Heart left ventricle (tissue), 16 donors: ENCODE data around the gene PPM1F. TPM values are rescaled to one million over a fixed set of nuclear protein-coding genes. Genes with fewer than 3 reads are reported as not detected.

Experiments
- ATAC-seq, 4 donors: fragments of 200-7000 bp; cut with Tn5 transposase; one replicate each; pipeline ENCODE4 v1.9.1; 2020 to 2022; ENCODE audit warnings: moderate library complexity in 4 of 4, mild to moderate bottlenecking in 3 of 4, moderate number of reproducible peaks in 1 of 4
- DNase-seq, 5 donors: peaks; one replicate each; pipeline ENCODE4 v3.0.0-alpha.2; 2020
- H3K27ac ChIP-seq, 12 donors: fragments of 200-600 bp; sonication (generic) in 4 of 12; one replicate each; pipeline versions ENCODE4 v1.5.0 to v1.8.0; 2016 to 2022; ENCODE audit warnings: mild to moderate bottlenecking in 2 of 12
- H3K27me3 ChIP-seq, 9 donors: fragments of 200-600 bp; sonication (generic) in 2 of 9; one replicate each; pipeline versions ENCODE4 v1.5.1 to v1.8.0; 2016 to 2022; ENCODE audit warnings: mild to moderate bottlenecking in 3 of 9
- H3K36me3 ChIP-seq, 9 donors: fragments of 200-600 bp; sonication (generic) in 2 of 9; one replicate each; pipeline versions ENCODE4 v1.5.0 to v1.8.0; 2018 to 2022; ENCODE audit warnings: mild to moderate bottlenecking in 2 of 9
- H3K4me1 ChIP-seq, 12 donors: fragments of 200-600 bp; sonication (generic) in 4 of 12; one replicate each; pipeline versions ENCODE4 v1.5.0 to v1.8.0; 2016 to 2022; ENCODE audit warnings: mild to moderate bottlenecking in 3 of 12
- H3K4me3 ChIP-seq, 12 donors: fragments of 200-600 bp; sonication (generic) in 4 of 12; one replicate each; pipeline versions ENCODE4 v1.5.0 to v1.8.0; 2017 to 2022; ENCODE audit warnings: mild to moderate bottlenecking in 9 of 12, moderate library complexity in 4 of 12
- H3K9me3 ChIP-seq, 12 donors: fragments of 200-600 bp; sonication (generic) in 4 of 12; one replicate each; pipeline versions ENCODE4 v1.5.0 to v1.8.0; 2016 to 2022; ENCODE audit warnings: mild to moderate bottlenecking in 1 of 12
- CTCF ChIP-seq, 12 donors: fragments of 200-600 bp; sonication (generic) in 4 of 12; IDR thresholded peaks; one replicate each; pipeline versions ENCODE4 v1.5.0 to v1.8.0; 2018 to 2022; ENCODE audit warnings: antibody characterized with exemption in 12 of 12, mild to moderate bottlenecking in 5 of 12
- POLR2A ChIP-seq, 2 donors: fragments of 450-650 bp; IDR thresholded peaks; one replicate each; pipeline ENCODE4 v1.6.1; 2017; ENCODE audit warnings: antibody characterized with exemption in 2 of 2, mild to moderate bottlenecking in 2 of 2, moderate library complexity in 2 of 2
- WGBS, 4 donors: extraction: QIAGEN DNeasy Blood & Tissue Kit in 2 of 4; methylation state at CpG; one replicate each; pipeline versions ENCODE4 v1.1.5 to v1.1.7; 2013 to 2018; 5-methylcytosine and 5-hydroxymethylcytosine counted together
- intact Hi-C, 10 donors: fragments of 100-400 bp; cut with DNase I; formaldehyde crosslinking; loops; one replicate each; pipeline versions ENCODE4 v1.11.1 to v1.14.2; 2022
- polyA plus RNA-seq, 2 donors: library from polyadenylated mRNA; stranded (reverse); fragments of 200-250 nt; gene quantifications; one replicate each; pipeline ENCODE4 v1.2.3, GENCODE V29; 2013
- total RNA-seq, 9 donors: library from RNA; depleted of rRNA in 2 of 9; stranded (reverse); fragments of >200 nt in 2 of 9; fragmentation: NEBNext Ultra II Directional in 3 of 9; extraction: Animal tissue kit (Norgen Biotek cat#: 25700) in 3 of 9; gene quantifications; one replicate each; pipeline versions ENCODE4 v1.1.0 to v1.2.4, GENCODE V29; 2016 to 2023
- donor health status: ischemic (EF 13 %, LVEDD 7.1; RV severe dilation, severe dysfunction).
- donor health status: healthy with polysubstance abuse.
- donor health status: DM: no; HTN: yes; CAD: no.
- donor health status: DM: no; HTN: no; CAD: no.
- donor health status: ischemic (EF 25% LVEDD 6.9; RV normal size, moderate dysfunction).
- donor health status: ischemic (EF 25% LVEDD 5.7; RV mildly dilated, moderate dysfunction).
- donor health status: healthy.
- donor health status: DM: yes; HTN: yes; CAD: no.
- donor health status: ischemic (EF 35%, LVEDD 5.7; RV mildly dilated, moderate dysfunction).
- donor health status: nonischemic (EF 11% LVEDD 7.7; RV severe dilation, severe dysfunction).
- donor health status: DM: yes; HTN: yes; CAD: no.
- donor health status: PGD.
- donor health status: ischemic (EF 29% LVEDD 5.4; RV normal size, mild dysfunction).
- donor health status: nonischemic (EF 23%, LVEDD 6.1; RV moderate dilation, normal function).

PPM1F gene
- total and polyA plus RNA-seq, 11 donors, result 12.1 to 51.1 (median 20.2) TPM

GRCh38 chr22:21964918-21965484 lies 12.4 kb upstream of the PPM1F start:
- Histone ChIP-seq H3K9me3 (no peaks in the 10 kb centered on the region), H3K27ac (no peak overlapping the region), H3K4me1 (peaks cover 0 to 3% (median 0%) of the 10 kb centered on the region in 12 donors), H3K36me3 (peaks cover 0 to 100% (median 95%) of the 10 kb centered on the region in 9 donors), H3K27me3 (no peaks in the 10 kb centered on the region), H3K4me3 (no peak overlapping the region)
- intact Hi-C loops, result loop anchor here in 1 of 10 donors (5.0 kb wide), 1 partner anchor 38 kb away; no protein-coding TSS in a partner anchor
- 93 to 97% (median 96%) methylated on average over 4 to 6 of the region's 6 CpGs for WGBS, 4 donors
- DNase-seq, result no peak
- ATAC-seq, result no peak
- TF ChIP-seq POLR2A (IDR thresholded peaks at IDR 0.05) (no peak), CTCF (IDR thresholded peaks at IDR 0.05) (no peak)

DNA sequence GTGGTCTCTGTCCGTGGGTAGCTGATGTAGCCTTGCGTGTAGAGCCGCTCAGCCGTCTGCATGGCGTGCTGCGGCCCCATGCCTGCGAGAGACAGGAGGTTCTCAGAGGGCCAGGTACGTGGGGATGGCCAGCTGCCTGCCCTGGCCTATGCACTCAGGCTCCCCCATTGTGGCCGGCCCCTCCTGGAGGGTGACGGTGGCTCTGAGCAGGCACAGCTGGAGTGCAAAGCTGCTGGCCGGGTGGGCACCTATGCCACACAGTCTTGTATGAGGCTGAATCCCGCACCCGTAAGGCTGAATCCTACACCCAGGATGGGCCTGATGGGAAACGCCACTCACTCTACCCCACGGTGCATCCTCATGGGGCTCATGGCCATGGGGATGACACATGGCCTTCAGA lies 11.6 kb upstream of the PPM1F start:
- intact Hi-C loops, result no loop called here
- no peak for TF ChIP-seq POLR2A (IDR thresholded peaks at IDR 0.05)
- no peak for TF ChIP-seq CTCF (IDR thresholded peaks at IDR 0.05)
- Histone ChIP-seq H3K27me3 (no peaks in the 10 kb centered on the region), H3K9me3 (no peaks in the 10 kb centered on the region), H3K4me3 (no peak overlapping the region), H3K27ac (no peak overlapping the region), H3K4me1 (peaks cover 0 to 3% (median 0%) of the 10 kb centered on the region in 12 donors), H3K36me3 (peaks cover 0 to 100% (median 92%) of the 10 kb centered on the region in 9 donors)
- WGBS, 4 donors, result 95 to 98% (median 95%) methylated on average over 15 of the region's 15 CpGs; no CpG with 5 or more reads in 1 of the 4 donors
- DNase-seq (no peak), ATAC-seq (no peak)

DNA sequence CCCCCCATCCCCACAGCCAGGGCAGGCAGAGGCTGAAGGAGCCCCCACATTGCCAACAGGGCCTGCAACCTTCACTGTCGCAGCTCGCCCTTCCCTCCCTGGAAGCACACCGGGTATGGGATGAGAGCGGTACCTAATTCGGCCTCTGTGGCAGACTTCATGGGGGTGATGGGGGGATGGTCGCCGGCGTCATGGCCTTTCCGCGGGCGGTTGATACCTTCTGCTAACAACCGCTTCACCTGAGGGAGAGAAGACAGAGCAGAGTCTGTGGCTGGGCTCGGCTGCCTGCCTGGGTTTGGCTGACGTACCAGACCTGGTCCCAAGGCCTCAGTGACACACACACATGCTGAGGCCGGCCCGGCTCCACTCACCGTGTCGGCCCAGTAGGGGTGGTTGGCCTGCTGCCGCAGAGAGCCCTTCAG lies 11.2 kb upstream of the PPM1F start:
- peaks cover 0 to 100% (median 94%) of the 10 kb centered on the region in 9 donors for H3K36me3 ChIP-seq
- WGBS, 4 donors, result 95 to 97% (median 96%) methylated on average over 3 to 19 of the region's 19 CpGs
- intact Hi-C loops, result no loop called here
- peaks cover 0 to 3% (median 0%) of the 10 kb centered on the region in 12 donors for H3K4me1 ChIP-seq
- TF ChIP-seq POLR2A (IDR thresholded peaks at IDR 0.05) (no peak), CTCF (IDR thresholded peaks at IDR 0.05) (no peak)
- H3K27ac ChIP-seq, result no peak overlapping the region
- ATAC-seq, result no peak
- no peak for DNase-seq
- no peaks in the 10 kb centered on the region for H3K9me3 ChIP-seq
- no peaks in the 10 kb centered on the region for H3K27me3 ChIP-seq
- no peak overlapping the region for H3K4me3 ChIP-seq

DNA sequence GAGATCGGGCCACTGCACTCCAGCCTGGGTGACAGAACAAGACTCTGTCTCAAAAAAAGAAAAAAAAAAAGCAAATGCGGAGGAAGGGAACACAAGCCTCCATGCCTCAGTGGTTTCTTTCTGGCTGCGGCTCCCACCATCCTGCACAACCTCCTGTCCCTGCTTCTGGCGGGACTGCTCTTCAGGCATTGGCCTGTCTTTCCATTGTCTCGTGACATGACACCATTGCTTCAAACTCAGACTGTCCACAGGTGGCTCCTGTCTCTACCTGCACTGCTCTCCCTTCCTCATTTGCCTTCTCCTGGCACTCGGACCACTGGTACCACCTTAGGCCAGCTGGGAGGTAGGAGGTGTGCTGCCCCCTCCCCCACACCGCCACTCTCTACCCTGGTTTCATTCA lies 10.6 kb upstream of the PPM1F start:
- intact Hi-C loops, result no loop called here
- no peak overlapping the region for H3K27ac ChIP-seq
- no peak for DNase-seq
- H3K27me3 ChIP-seq, result no peaks in the 10 kb centered on the region
- no peaks in the 10 kb centered on the region for H3K9me3 ChIP-seq
- ATAC-seq, result no peak
- peaks cover 0 to 100% (median 94%) of the 10 kb centered on the region in 9 donors for H3K36me3 ChIP-seq
- WGBS, 4 donors, result 91 to 96% (median 94%) methylated on average over 7 of the region's 7 CpGs
- H3K4me3 ChIP-seq, result no peak overlapping the region
- peaks cover 0 to 3% (median 0%) of the 10 kb centered on the region in 12 donors for H3K4me1 ChIP-seq
- TF ChIP-seq CTCF (IDR thresholded peaks at IDR 0.05), result no peak
- no peak for TF ChIP-seq POLR2A (IDR thresholded peaks at IDR 0.05)
